Islet precursor cell (in vitro differentiated cells): ENCODE measurements around the gene SERPINB1.

Source experiments
- DNase-seq: peaks from one replicate; pipeline ENCODE4 v3.0.0-alpha.2; 2018

SERPINB1 gene

GRCh38 chr6:2844008-2844407, 2.3 kb upstream of the SERPINB1 start:
- DNase-seq = no peak

GRCh38 chr6:2843138-2843740, 1.6 kb upstream of the SERPINB1 start:
- no peak for DNase-seq

GRCh38 chr6:2842139-2842552, 483 bp upstream of the SERPINB1 start:
- DNase-seq = no peak

GRCh38 chr6:2840749-2841061, 958 bp downstream of the SERPINB1 start:
- no peak for DNase-seq

- DNase-seq = no peak
These were observed 1.5 kb downstream of the SERPINB1 start for GRCh38 chr6:2839982-2840748.

GRCh38 chr6:2839195-2839981, 2.3 kb downstream of the SERPINB1 start:
- DNase-seq = no peak

- DNase-seq = no peak
These were observed 3.4 kb downstream of the SERPINB1 start for GRCh38 chr6:2838251-2838650.

- DNase-seq = no peak
These were observed 7.4 kb downstream of the SERPINB1 start for GRCh38 chr6:2834262-2834661.

- DNase-seq = no peak
These were observed 10.3 kb downstream of the SERPINB1 start for GRCh38 chr6:2831392-2831791.

GRCh38 chr6:2830183-2830582, 11.5 kb downstream of the SERPINB1 start:
- DNase-seq = no peak

- no peak for DNase-seq
These were observed 12.4 kb downstream of the SERPINB1 start for GRCh38 chr6:2829253-2829652.

- DNase-seq = no peak
These were observed 13.0 kb downstream of the SERPINB1 start for GRCh38 chr6:2828629-2829028.

- DNase-seq = no peak
These were observed 14.5 kb downstream of the SERPINB1 start for GRCh38 chr6:2827142-2827541.

- DNase-seq = no peak
These were observed 15.5 kb downstream of the SERPINB1 start for GRCh38 chr6:2826131-2826530.

GRCh38 chr6:2823104-2823850, 18.4 kb downstream of the SERPINB1 start:
- no peak for DNase-seq

- no peak for DNase-seq
These were observed 20.1 kb downstream of the SERPINB1 start for GRCh38 chr6:2821554-2821953.

GRCh38 chr6:2820415-2820814, 21.2 kb downstream of the SERPINB1 start:
- no peak for DNase-seq

GRCh38 chr6:2819978-2820377, 21.7 kb downstream of the SERPINB1 start:
- no peak for DNase-seq

- no peak for DNase-seq
These were observed 22.5 kb downstream of the SERPINB1 start for GRCh38 chr6:2819115-2819514.

GRCh38 chr6:2818593-2818992, 23.1 kb downstream of the SERPINB1 start:
- DNase-seq = no peak

GRCh38 chr6:2817903-2818443, 23.7 kb downstream of the SERPINB1 start:
- DNase-seq = no peak

GRCh38 chr6:2816158-2816557, 25.5 kb downstream of the SERPINB1 start:
- DNase-seq = no peak

- DNase-seq = no peak
These were observed 29.0 kb downstream of the SERPINB1 start for GRCh38 chr6:2812695-2813094.
